Panc1 (cell line): Measurements from ENCODE around the gene SIVA1.

Source experiments
- POLR2AphosphoS5 ChIP-seq: IDR thresholded peaks from 2 replicates; pipeline ENCODE4 v1.6.1; 2012; ENCODE audit warnings: mild to moderate bottlenecking, low read depth, low read length, moderate library complexity
- SIN3A ChIP-seq: IDR thresholded peaks from 2 replicates; pipeline ENCODE4 v1.6.1; 2012; ENCODE audit warnings: low read depth, mild to moderate bottlenecking, low read length, moderate library complexity, borderline replicate concordance; ENCODE audit not compliant: insufficient read depth
- TCF7L2 ChIP-seq: IDR thresholded peaks from 2 replicates; pipeline ENCODE4 v1.6.1; 2011; ENCODE audit warnings: mild to moderate bottlenecking, low read depth, low read length, inconsistent platforms
- TF ChIP-seq, protein P1 (sequence below), 2 experiments: IDR thresholded peaks; 2 replicates each; pipeline ENCODE4 v1.6.1; 2011 to 2012; ENCODE audit warnings: low read depth in 2 of 2, control low read depth in 1 of 2, low read length in 1 of 2, mild to moderate bottlenecking in 1 of 2, moderate library complexity in 1 of 2; ENCODE audit not compliant: insufficient read depth in 1 of 2
- TF ChIP-seq, protein P2 (sequence below): fragments of 450-650 bp; IDR thresholded peaks from 2 replicates; pipeline ENCODE4 v1.5.1; 2017; ENCODE audit warnings: mild to moderate bottlenecking

DNA sequence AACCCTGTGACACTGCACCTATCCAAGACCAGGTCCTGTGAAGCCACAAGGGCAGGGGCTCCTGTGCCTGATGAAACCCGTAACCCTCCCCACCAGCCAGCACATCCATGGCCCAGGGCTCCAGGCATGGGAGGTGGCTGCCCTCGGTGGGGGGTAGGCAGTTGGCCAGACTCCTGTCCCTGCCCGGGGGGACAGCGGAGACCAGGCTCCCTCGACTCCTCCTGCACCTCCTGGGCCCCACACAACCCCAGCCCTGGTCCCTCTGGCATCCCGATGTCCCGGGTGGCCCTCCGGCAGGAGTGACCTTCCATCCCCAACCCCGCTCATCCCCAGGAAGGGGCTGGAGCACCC, 31.2 kb downstream of the SIVA1 start:
- TF ChIP-seq, protein P1, sequence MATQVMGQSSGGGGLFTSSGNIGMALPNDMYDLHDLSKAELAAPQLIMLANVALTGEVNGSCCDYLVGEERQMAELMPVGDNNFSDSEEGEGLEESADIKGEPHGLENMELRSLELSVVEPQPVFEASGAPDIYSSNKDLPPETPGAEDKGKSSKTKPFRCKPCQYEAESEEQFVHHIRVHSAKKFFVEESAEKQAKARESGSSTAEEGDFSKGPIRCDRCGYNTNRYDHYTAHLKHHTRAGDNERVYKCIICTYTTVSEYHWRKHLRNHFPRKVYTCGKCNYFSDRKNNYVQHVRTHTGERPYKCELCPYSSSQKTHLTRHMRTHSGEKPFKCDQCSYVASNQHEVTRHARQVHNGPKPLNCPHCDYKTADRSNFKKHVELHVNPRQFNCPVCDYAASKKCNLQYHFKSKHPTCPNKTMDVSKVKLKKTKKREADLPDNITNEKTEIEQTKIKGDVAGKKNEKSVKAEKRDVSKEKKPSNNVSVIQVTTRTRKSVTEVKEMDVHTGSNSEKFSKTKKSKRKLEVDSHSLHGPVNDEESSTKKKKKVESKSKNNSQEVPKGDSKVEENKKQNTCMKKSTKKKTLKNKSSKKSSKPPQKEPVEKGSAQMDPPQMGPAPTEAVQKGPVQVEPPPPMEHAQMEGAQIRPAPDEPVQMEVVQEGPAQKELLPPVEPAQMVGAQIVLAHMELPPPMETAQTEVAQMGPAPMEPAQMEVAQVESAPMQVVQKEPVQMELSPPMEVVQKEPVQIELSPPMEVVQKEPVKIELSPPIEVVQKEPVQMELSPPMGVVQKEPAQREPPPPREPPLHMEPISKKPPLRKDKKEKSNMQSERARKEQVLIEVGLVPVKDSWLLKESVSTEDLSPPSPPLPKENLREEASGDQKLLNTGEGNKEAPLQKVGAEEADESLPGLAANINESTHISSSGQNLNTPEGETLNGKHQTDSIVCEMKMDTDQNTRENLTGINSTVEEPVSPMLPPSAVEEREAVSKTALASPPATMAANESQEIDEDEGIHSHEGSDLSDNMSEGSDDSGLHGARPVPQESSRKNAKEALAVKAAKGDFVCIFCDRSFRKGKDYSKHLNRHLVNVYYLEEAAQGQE (IDR thresholded peaks at IDR 0.05; ENCODE audit: insufficient read depth in 1 of 2, low read depth in 2 of 2, low read length in 1 of 2): no peak
- TF ChIP-seq, protein P2, sequence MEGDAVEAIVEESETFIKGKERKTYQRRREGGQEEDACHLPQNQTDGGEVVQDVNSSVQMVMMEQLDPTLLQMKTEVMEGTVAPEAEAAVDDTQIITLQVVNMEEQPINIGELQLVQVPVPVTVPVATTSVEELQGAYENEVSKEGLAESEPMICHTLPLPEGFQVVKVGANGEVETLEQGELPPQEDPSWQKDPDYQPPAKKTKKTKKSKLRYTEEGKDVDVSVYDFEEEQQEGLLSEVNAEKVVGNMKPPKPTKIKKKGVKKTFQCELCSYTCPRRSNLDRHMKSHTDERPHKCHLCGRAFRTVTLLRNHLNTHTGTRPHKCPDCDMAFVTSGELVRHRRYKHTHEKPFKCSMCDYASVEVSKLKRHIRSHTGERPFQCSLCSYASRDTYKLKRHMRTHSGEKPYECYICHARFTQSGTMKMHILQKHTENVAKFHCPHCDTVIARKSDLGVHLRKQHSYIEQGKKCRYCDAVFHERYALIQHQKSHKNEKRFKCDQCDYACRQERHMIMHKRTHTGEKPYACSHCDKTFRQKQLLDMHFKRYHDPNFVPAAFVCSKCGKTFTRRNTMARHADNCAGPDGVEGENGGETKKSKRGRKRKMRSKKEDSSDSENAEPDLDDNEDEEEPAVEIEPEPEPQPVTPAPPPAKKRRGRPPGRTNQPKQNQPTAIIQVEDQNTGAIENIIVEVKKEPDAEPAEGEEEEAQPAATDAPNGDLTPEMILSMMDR: no peak
- TF ChIP-seq POLR2AphosphoS5: no peak
- TF ChIP-seq SIN3A: no peak
- TF ChIP-seq TCF7L2: no peak
